Measurements from ENCODE around the gene CCDC70.

Gene CCDC70

GRCh38 chr13:51912091-51912490, 50.3 kb downstream of the CCDC70 start:
- no peak for DNase-seq

- no peak for DNase-seq
Observed at GRCh38 chr13:51912511-51913225, 50.9 kb downstream of the CCDC70 start.

GRCh38 chr13:51913421-51914136, 51.8 kb downstream of the CCDC70 start:
- DNase-seq, result no peak

GRCh38 chr13:51914137-51914493, 52.3 kb downstream of the CCDC70 start:
- DNase-seq, result no peak

Data from activated naive CD4-positive, alpha-beta T cell treated with Interleukin-2 at 50 U/mL for 16 hours (primary cell).